Activated CD8-positive, alpha-beta T cell treated with anti-CD3 and anti-CD28 coated beads for 36 hours (primary cell): Measurements from ENCODE around the gene DDAH1. TPM values are rescaled to one million over a fixed set of nuclear protein-coding genes. Genes with fewer than 3 reads are reported as not detected.

Experiments used
- ATAC-seq: fragments of 200-7000 bp; cut with Tn5 transposase; one replicate; pipeline ENCODE4 v1.10.0; 2021; ENCODE audit warnings: mild to moderate bottlenecking, moderate library complexity
- CTCF ChIA-PET: fragments of 350-600 bp; sonication (Branson Sonifier 250); formaldehyde crosslinking; loops from one replicate; lab custom pipeline; 2021; ENCODE audit warnings: antibody characterized with exemption; lab: Charles Lee
- POLR2A ChIA-PET: fragments of 350-600 bp; sonication (Branson Sonifier 250); formaldehyde crosslinking; loops from one replicate; lab custom pipeline; 2021; ENCODE audit warnings: antibody characterized with exemption; lab: Charles Lee
- DNase-seq: peaks from one replicate; pipeline ENCODE4 v3.0.0-alpha.2; 2020
- H3K27ac Mint-ChIP-seq: one replicate; pipeline ENCODE4 v1.8.0; 2021; ENCODE audit warnings: mild to moderate bottlenecking, mixed read lengths
- H3K27me3 Mint-ChIP-seq: one replicate; pipeline ENCODE4 v1.8.0; 2021; ENCODE audit warnings: mixed read lengths
- H3K36me3 Mint-ChIP-seq: one replicate; pipeline ENCODE4 v1.8.0; 2021; ENCODE audit warnings: low read depth, mixed read lengths
- H3K4me1 Mint-ChIP-seq: one replicate; pipeline ENCODE4 v1.8.0; 2021; ENCODE audit warnings: low read depth, mixed read lengths
- H3K4me3 Mint-ChIP-seq: one replicate; pipeline ENCODE4 v1.8.0; 2021; ENCODE audit warnings: mild to moderate bottlenecking, moderate library complexity, mixed read lengths
- H3K9me3 Mint-ChIP-seq: one replicate; pipeline ENCODE4 v1.8.0; 2021; ENCODE audit warnings: mixed read lengths
- intact Hi-C: fragments of 100-400 bp; cut with micrococcal nuclease; formaldehyde crosslinking; loops from one replicate; pipeline ENCODE4 v1.10.0; 2022
- total RNA-seq, 2 experiments: library from RNA; stranded (reverse); gene quantifications; one replicate each; pipeline ENCODE4 v1.2.3, GENCODE V29; 2021
- TF ChIP-seq, protein P1 (sequence below): fragments of 200-600 bp; IDR thresholded peaks from one replicate; pipeline ENCODE4 v1.8.0; 2022; ENCODE audit warnings: antibody characterized with exemption, mild to moderate bottlenecking

The DDAH1 gene
- total RNA-seq, 2 experiments from 2014 or later: 0.07 to 0.09 TPM

DNA sequence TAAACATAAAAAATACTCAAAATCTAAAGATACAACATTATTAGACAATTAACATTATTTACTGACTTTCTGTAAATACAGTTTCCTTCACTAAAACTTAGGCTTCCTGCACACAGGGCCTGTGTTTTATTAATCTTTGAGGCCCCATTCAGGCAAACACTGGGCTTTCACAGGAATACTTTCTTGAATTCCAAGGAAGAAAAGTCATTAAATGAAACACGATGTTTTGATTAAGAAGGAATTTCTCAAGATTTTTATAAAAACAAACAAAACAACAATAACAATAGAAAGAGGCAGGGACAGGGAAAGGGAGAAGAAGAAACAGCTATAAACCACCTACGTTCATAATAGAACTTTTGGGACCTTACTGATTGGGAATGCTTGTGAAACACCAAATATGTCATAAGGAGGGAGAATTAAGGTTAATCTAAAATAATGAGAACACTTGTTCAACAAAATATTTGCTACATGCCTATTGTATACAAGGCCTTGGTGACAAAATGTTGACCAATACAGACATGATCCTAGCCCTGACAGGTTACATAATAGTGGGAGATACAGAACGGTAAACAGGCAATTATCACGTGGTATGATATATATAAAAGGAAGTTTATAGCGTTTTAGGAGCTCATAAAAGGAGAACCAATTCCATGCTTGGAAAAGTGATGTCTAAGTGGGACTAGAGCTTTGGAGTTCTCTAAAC lies 3.6 kb downstream of the DDAH1 start:
- no peak for ATAC-seq

DNA sequence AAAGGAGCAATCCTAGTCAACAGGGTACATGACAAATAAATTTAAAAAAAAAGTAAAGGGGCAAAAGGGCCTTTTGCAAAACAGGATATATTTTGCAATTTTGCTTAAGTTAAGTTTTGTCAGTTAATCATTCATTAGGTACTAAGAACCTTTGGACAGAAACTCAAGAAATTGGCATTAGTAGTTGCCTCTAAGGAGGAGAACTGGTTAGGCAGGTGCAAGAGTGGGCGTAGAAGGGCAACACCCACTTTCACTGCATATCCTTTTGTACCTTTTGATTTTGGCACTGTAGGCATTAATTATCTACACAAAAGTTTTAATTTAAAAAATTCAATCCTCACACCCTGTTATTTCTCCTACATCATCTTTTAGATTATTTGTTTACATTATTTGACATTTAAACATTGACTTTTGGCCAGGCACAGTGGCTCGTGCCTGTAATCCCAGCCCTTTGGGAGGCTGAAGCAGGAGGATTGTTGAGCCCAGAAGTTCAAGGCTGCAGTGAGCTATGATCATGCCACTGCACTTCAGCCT lies 4.3 kb downstream of the DDAH1 start:
- ATAC-seq: no peak
- no peak overlapping the region for H3K27ac Mint-ChIP-seq
- H3K9me3 Mint-ChIP-seq: no peaks in the 10 kb centered on the region
- H3K4me3 Mint-ChIP-seq: no peak overlapping the region
- TF ChIP-seq, protein P1, sequence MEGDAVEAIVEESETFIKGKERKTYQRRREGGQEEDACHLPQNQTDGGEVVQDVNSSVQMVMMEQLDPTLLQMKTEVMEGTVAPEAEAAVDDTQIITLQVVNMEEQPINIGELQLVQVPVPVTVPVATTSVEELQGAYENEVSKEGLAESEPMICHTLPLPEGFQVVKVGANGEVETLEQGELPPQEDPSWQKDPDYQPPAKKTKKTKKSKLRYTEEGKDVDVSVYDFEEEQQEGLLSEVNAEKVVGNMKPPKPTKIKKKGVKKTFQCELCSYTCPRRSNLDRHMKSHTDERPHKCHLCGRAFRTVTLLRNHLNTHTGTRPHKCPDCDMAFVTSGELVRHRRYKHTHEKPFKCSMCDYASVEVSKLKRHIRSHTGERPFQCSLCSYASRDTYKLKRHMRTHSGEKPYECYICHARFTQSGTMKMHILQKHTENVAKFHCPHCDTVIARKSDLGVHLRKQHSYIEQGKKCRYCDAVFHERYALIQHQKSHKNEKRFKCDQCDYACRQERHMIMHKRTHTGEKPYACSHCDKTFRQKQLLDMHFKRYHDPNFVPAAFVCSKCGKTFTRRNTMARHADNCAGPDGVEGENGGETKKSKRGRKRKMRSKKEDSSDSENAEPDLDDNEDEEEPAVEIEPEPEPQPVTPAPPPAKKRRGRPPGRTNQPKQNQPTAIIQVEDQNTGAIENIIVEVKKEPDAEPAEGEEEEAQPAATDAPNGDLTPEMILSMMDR: no peak
- CTCF ChIA-PET: no interaction called here
- no peaks in the 10 kb centered on the region for H3K36me3 Mint-ChIP-seq
- H3K4me1 Mint-ChIP-seq: peaks cover 10% of the 10 kb centered on the region
- intact Hi-C loops: loop anchor here (10.0 kb wide), 1 partner anchor 156 kb away; no protein-coding TSS in a partner anchor
- POLR2A ChIA-PET: no interaction called here
- DNase-seq: no peak
- H3K27me3 Mint-ChIP-seq: peaks cover 32% of the 10 kb centered on the region

More for the DNA sequence above, 3.6 kb downstream of the DDAH1 start:
- ChIA-PET POLR2A (no interaction called here), CTCF (interaction anchor here (1.2 kb wide), 1 partner anchor 517 kb away, joined by 3 read pairs; no protein-coding TSS in a partner anchor)
- DNase-seq: no peak
- Mint-ChIP-seq H3K27ac (no peak overlapping the region), H3K36me3 (no peaks in the 10 kb centered on the region), H3K4me3 (no peak overlapping the region), H3K9me3 (no peaks in the 10 kb centered on the region), H3K4me1 (peaks cover 10% of the 10 kb centered on the region), H3K27me3 (peaks cover 37% of the 10 kb centered on the region)
- TF ChIP-seq, protein P1: no peak
- intact Hi-C loops: loop anchor here (10.0 kb wide), 1 partner anchor 157 kb away; no protein-coding TSS in a partner anchor

DNA sequence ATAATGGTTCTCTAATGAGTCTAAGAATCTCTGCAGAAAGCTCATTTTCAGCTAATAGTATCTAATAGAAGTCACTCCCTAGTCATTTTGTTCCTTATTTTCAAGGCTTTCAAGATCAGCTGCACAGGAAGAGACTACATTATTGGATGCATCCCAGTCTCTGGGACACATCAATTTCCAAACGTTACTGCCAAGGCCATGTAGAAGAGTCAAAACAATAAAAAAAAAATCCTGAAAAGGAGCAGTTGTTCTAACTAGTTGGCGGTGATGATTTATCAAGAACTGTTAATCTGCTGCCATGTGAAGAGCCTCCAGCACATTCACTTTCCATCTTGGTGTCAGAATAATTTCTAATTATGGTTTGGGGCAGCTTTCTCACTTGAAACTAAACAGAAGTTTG lies 5.7 kb downstream of the DDAH1 start:
- intact Hi-C loops: no loop called here
- TF ChIP-seq, protein P1: no peak
- Mint-ChIP-seq H3K9me3 (no peaks in the 10 kb centered on the region), H3K36me3 (no peaks in the 10 kb centered on the region), H3K27ac (no peak overlapping the region), H3K4me3 (no peak overlapping the region), H3K27me3 (peaks cover 26% of the 10 kb centered on the region), H3K4me1 (peaks cover 5% of the 10 kb centered on the region)
- ChIA-PET CTCF (no interaction called here), POLR2A (no interaction called here)
- ATAC-seq: no peak
- DNase-seq: no peak

DNA sequence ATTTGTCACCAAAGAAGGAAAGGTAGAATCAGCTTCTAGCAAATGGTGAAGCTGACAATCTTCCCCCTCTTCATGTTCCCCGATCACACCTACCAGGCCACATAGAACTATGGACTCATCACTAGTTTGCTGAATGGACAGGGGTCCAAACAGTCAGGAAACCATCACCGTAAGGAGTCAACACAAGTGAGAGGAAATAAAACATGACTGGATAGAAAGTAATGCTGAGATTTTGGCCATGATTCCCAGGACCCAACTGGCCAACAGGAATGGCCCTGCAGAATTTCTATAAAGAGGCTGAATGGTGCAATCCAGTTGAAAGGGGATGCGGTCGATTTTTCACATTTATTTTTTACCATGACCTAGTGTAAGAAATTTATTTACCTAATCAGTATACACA lies 10.7 kb downstream of the DDAH1 start:
- intact Hi-C loops: no loop called here
- TF ChIP-seq, protein P1: no peak
- POLR2A ChIA-PET: no interaction called here

DNA sequence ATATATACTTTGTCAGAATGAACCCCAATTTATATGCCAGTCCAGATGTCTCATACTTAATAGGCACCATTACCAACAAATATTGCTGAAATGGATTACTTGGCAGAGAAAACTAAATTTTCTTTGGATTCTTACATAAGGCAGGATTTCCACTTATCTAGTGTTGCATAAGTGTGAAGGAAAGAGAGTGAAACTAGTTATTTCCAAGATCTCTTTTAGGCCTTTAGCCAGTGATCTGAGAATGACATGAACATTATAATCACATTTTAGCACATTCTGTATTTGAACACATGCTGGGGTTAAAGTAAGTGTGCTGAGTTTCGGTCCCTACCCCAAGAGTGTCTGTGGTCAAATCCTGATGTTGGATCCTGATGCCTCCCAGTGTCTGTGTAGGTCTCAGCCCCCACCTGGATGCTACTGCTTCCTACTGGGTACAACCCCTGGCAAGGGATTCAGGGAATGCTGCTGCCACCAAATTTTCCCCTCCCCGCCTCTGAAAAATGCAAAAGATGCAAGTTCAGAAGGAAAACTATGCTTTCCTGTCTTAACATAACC lies 11.2 kb downstream of the DDAH1 start:
- CTCF ChIA-PET: no interaction called here
- no peaks in the 10 kb centered on the region for H3K9me3 Mint-ChIP-seq
- no peak overlapping the region for H3K27ac Mint-ChIP-seq
- POLR2A ChIA-PET: no interaction called here
- DNase-seq (no peak), ATAC-seq (no peak)
- no peaks in the 10 kb centered on the region for H3K4me1 Mint-ChIP-seq
- no peak overlapping the region for H3K4me3 Mint-ChIP-seq
- H3K27me3 Mint-ChIP-seq: peaks cover 3% of the 10 kb centered on the region
- TF ChIP-seq, protein P1: no peak
- intact Hi-C loops: no loop called here
- no peaks in the 10 kb centered on the region for H3K36me3 Mint-ChIP-seq

More for the DNA sequence above, 10.7 kb downstream of the DDAH1 start:
- Mint-ChIP-seq H3K36me3 (no peaks in the 10 kb centered on the region), H3K27ac (no peak overlapping the region), H3K9me3 (no peaks in the 10 kb centered on the region), H3K27me3 (peaks cover 3% of the 10 kb centered on the region), H3K4me3 (no peak overlapping the region), H3K4me1 (no peaks in the 10 kb centered on the region)
- CTCF ChIA-PET: no interaction called here
- DNase-seq (no peak), ATAC-seq (no peak)
